Stimulated activated CD4-positive, alpha-beta T cell treated with anti-CD3 and anti-CD28 coated beads, TNF-alpha, amount 100 ng/mL, for 48 hours (primary cell): ENCODE data around the gene NHLRC2.
A peak's percentile ranks its signal among the peaks of the same experiment; 100 is the strongest.
"Not testable (repeated sequence)": the region's sequence is repeated elsewhere in the genome, so short reads cannot be mapped to it uniquely, and the experiment has no call there.

Experiments
- DNase-seq, 3 donors: peaks; one replicate each; pipeline ENCODE4 v3.0.0-alpha.2; 2020; ENCODE audit warnings: low read depth in 3 of 3

Gene NHLRC2

GRCh38 chr10:113854013-113854760 is at the start of gene NHLRC2, which contains the start of gene DCLRE1A:
TSS of gene NHLRC2 (plus strand) at chr10:113854661. CDS start at chr10:113854873, 212 bp downstream.
TSS of gene DCLRE1A (minus strand) at chr10:113854082. CDS start at chr10:113853182, 900 bp downstream.
- peak in 2 of 3 donors; percentile 38 to 70 for DNase-seq

- DNase-seq, result no peak
Observed at GRCh38 chr10:113806503-113806902, 48.0 kb upstream of the NHLRC2 start.

GRCh38 chr10:113808168-113808567 is 46.3 kb upstream of the NHLRC2 start:
- no peak for DNase-seq

GRCh38 chr10:113814700-113815099 is 39.8 kb upstream of the NHLRC2 start:
- DNase-seq, result not testable (repeated sequence)

GRCh38 chr10:113819989-113820388 is 34.5 kb upstream of the NHLRC2 start:
- DNase-seq, result no peak

GRCh38 chr10:113820507-113820906 is 34.0 kb upstream of the NHLRC2 start:
- no peak for DNase-seq

- not testable (repeated sequence) for DNase-seq
Observed at GRCh38 chr10:113821306-113821705, 33.2 kb upstream of the NHLRC2 start.

- DNase-seq, result no peak
Observed at GRCh38 chr10:113822174-113822573, 32.3 kb upstream of the NHLRC2 start.

- no peak for DNase-seq
Observed at GRCh38 chr10:113823389-113823788, 31.1 kb upstream of the NHLRC2 start.

- no peak for DNase-seq
Observed at GRCh38 chr10:113825791-113826190, 28.7 kb upstream of the NHLRC2 start.

- not testable (repeated sequence) for DNase-seq
Observed at GRCh38 chr10:113828567-113828966, 25.9 kb upstream of the NHLRC2 start.

GRCh38 chr10:113842171-113842570 is 12.3 kb upstream of the NHLRC2 start:
- DNase-seq, result no peak

GRCh38 chr10:113843972-113844485 is 10.4 kb upstream of the NHLRC2 start:
- DNase-seq, result no peak

- DNase-seq, result no peak
Observed at GRCh38 chr10:113846036-113846435, 8.4 kb upstream of the NHLRC2 start.

- no peak for DNase-seq
Observed at GRCh38 chr10:113849140-113849803, 5.2 kb upstream of the NHLRC2 start.

- no peak for DNase-seq
Observed at GRCh38 chr10:113849946-113850345, 4.5 kb upstream of the NHLRC2 start.

GRCh38 chr10:113853578-113854012 is 866 bp upstream of the NHLRC2 start:
- no peak for DNase-seq

GRCh38 chr10:113854761-113855588 is 514 bp downstream of the NHLRC2 start:
- DNase-seq, result peak in 1 of 3 donors; percentile 18

GRCh38 chr10:113856563-113856962 is 2.1 kb downstream of the NHLRC2 start:
- no peak for DNase-seq

GRCh38 chr10:113857210-113857609 is 2.7 kb downstream of the NHLRC2 start:
- DNase-seq, result no peak

GRCh38 chr10:113858541-113858940 is 4.1 kb downstream of the NHLRC2 start:
- no peak for DNase-seq

GRCh38 chr10:113859261-113859660 is 4.8 kb downstream of the NHLRC2 start:
- DNase-seq, result no peak
